HUES6 (cell line): ENCODE data around the gene DMD.

Experiments
- H3K27ac ChIP-seq: 2 replicates; pipeline ENCODE4 v1.7.0; 2013; ENCODE audit warnings: low read depth, mild to moderate bottlenecking, low read length, inconsistent platforms
- H3K27me3 ChIP-seq: 2 replicates; pipeline ENCODE4 v1.6.1; 2013; ENCODE audit warnings: low read length; ENCODE audit not compliant: control insufficient read depth, insufficient read depth
- H3K36me3 ChIP-seq: 2 replicates; pipeline ENCODE4 v1.6.1; 2013; ENCODE audit warnings: low read length; ENCODE audit not compliant: control insufficient read depth, insufficient read depth
- H3K4me1 ChIP-seq: 2 replicates; pipeline ENCODE4 v1.6.1; 2013; ENCODE audit warnings: low read length; ENCODE audit not compliant: control insufficient read depth, insufficient read depth
- H3K4me3 ChIP-seq: 2 replicates; pipeline ENCODE4 v1.5.1; 2013; ENCODE audit warnings: low read depth, low read length
- H3K9ac ChIP-seq: one replicate; pipeline ENCODE4 v1.6.1; 2013; ENCODE audit warnings: mild to moderate bottlenecking, low read length
- H3K9me3 ChIP-seq: 2 replicates; pipeline ENCODE4 v1.6.1; 2013; ENCODE audit warnings: low read depth, low read length; ENCODE audit not compliant: control insufficient read depth, insufficient read depth

The DMD gene

DNA sequence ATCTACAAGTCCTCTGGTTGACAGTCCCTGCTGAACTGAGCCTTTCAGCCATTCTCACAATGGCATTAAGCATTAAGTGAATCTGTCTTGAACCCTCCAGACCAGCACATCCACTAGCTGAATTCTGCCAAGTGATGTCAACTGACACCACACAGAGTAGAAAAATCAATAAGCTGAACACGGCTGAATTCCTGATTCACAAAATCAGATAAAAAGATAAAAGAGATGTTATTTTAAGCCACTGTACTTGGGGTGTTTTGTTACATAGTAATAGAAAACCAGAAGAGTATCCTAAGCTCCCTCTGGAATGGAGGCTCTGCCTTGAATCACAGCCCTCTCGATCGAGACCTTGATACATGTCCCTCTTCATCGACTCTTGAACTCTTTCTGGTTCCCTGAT lies 336.5 kb downstream of the DMD start:
- peaks cover 19% of the 10 kb centered on the region for H3K4me1 ChIP-seq
- H3K9me3 ChIP-seq = no peaks in the 10 kb centered on the region

DNA sequence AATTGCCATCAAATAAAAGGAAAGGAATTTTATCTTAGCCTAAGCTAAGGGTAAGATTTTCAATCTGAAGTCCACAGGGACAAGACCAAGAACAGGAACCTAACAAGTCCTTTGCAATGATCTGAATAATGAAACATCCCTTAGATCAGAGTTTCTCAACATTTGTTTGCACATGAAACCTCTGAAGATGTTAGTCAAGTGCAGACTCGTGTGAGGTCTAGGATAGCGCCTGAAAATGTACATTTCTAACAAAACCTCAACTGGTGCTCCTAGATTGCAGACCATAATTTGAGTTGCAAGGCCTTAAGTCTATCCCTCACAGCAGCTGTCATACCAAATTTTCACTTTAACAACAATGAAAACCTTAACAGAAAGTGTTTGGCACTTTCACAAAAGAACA lies 337.6 kb downstream of the DMD start:
- no peak overlapping the region for H3K4me3 ChIP-seq
- no peak overlapping the region for H3K9ac ChIP-seq
- H3K9me3 ChIP-seq = no peaks in the 10 kb centered on the region
- H3K4me1 ChIP-seq = peaks cover 21% of the 10 kb centered on the region
- no peak overlapping the region for H3K27ac ChIP-seq
- peaks cover 6% of the 10 kb centered on the region; the same call in 1 of the 2 replicates for H3K27me3 ChIP-seq
- H3K36me3 ChIP-seq = no peaks in the 10 kb centered on the region

More for the DNA sequence above, 336.5 kb downstream of the DMD start:
- H3K9ac ChIP-seq = no peak overlapping the region
- no peak overlapping the region for H3K27ac ChIP-seq
- no peaks in the 10 kb centered on the region for H3K36me3 ChIP-seq
- H3K27me3 ChIP-seq = peaks cover 6% of the 10 kb centered on the region; the same call in 1 of the 2 replicates
- no peak overlapping the region for H3K4me3 ChIP-seq

- H3K9me3 ChIP-seq = no peaks in the 10 kb centered on the region
- peaks cover 17% of the 10 kb centered on the region; the same call in 1 of the 2 replicates for H3K4me1 ChIP-seq
- no peak overlapping the region for H3K27ac ChIP-seq
- no peaks in the 10 kb centered on the region for H3K36me3 ChIP-seq
- H3K27me3 ChIP-seq = peaks cover 6% of the 10 kb centered on the region; the same call in 1 of the 2 replicates
- no peak overlapping the region for H3K9ac ChIP-seq
- H3K4me3 ChIP-seq = no peak overlapping the region
These were observed 339.7 kb downstream of the DMD start for GRCh38 chrX:32871636-32872035.

- no peak overlapping the region for H3K4me3 ChIP-seq
- H3K9me3 ChIP-seq = no peaks in the 10 kb centered on the region
- peaks cover 17% of the 10 kb centered on the region; the same call in 1 of the 2 replicates for H3K4me1 ChIP-seq
- H3K27ac ChIP-seq = no peak overlapping the region
- peaks cover 6% of the 10 kb centered on the region; the same call in 1 of the 2 replicates for H3K27me3 ChIP-seq
- no peak overlapping the region for H3K9ac ChIP-seq
- no peaks in the 10 kb centered on the region for H3K36me3 ChIP-seq
These were observed 342.8 kb downstream of the DMD start for GRCh38 chrX:32868524-32868895.

DNA sequence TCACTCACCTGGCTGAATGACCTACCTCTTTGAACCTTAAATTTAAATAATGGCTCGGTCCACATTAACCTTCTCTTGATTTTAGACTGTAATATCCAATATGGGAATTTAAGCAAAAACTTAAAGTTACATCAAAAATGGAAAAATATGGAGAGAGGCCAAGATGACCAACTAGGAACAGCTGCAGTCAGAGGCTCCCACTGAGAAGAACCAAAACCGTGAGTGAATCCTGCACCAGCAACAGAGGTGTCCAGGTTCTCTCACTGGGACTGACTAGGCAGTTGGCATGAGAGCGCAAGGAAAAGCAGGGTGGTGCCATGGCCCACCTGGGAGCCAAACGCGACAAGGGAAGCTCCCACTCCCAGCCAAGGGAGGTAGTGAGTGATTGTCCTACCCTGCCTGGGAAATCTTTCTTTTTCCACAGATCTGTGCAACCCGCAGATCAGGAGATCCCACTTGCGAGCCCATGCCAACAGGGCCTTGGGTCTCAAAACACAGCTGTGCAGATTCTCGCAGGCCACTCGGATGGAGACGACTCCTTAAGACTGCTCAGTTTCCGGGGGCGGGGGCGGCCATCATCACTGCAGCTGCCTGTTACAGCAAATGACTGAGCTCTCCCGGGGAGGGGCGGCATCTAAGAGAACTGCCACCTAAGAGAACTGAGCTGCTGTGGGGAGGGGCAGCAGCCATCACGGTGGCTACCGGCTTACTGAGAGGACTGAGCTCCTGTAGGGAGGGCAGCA lies 343.4 kb downstream of the DMD start:
- H3K9me3 ChIP-seq = no peaks in the 10 kb centered on the region
- no peaks in the 10 kb centered on the region for H3K36me3 ChIP-seq
- peaks cover 6% of the 10 kb centered on the region; the same call in 1 of the 2 replicates for H3K27me3 ChIP-seq
- peaks cover 17% of the 10 kb centered on the region; the same call in 1 of the 2 replicates for H3K4me1 ChIP-seq
- no peak overlapping the region for H3K9ac ChIP-seq
- H3K27ac ChIP-seq = no peak overlapping the region
- no peak overlapping the region for H3K4me3 ChIP-seq

GRCh38 chrX:32852203-32852602 lies 359.1 kb downstream of the DMD start:
- Histone ChIP-seq H3K36me3 (no peaks in the 10 kb centered on the region), H3K27me3 (no peaks in the 10 kb centered on the region; the same call in 1 of the 2 replicates), H3K4me1 (no peaks in the 10 kb centered on the region), H3K9ac (no peak overlapping the region), H3K27ac (no peak overlapping the region), H3K4me3 (no peak overlapping the region), H3K9me3 (peaks cover 4% of the 10 kb centered on the region; the same call in 1 of the 2 replicates)

GRCh38 chrX:32851556-32851955 lies 359.8 kb downstream of the DMD start:
- Histone ChIP-seq H3K27me3 (no peaks in the 10 kb centered on the region; the same call in 1 of the 2 replicates), H3K4me1 (no peaks in the 10 kb centered on the region), H3K27ac (no peak overlapping the region), H3K4me3 (no peak overlapping the region), H3K9ac (no peak overlapping the region), H3K36me3 (no peaks in the 10 kb centered on the region), H3K9me3 (peaks cover 4% of the 10 kb centered on the region; the same call in 1 of the 2 replicates)

- Histone ChIP-seq H3K4me3 (no peak overlapping the region), H3K9ac (no peak overlapping the region), H3K4me1 (no peaks in the 10 kb centered on the region), H3K9me3 (no peaks in the 10 kb centered on the region), H3K27me3 (no peaks in the 10 kb centered on the region; the same call in 1 of the 2 replicates), H3K36me3 (no peaks in the 10 kb centered on the region), H3K27ac (no peak overlapping the region)
These were observed 363.4 kb downstream of the DMD start for GRCh38 chrX:32847921-32848320.

DNA sequence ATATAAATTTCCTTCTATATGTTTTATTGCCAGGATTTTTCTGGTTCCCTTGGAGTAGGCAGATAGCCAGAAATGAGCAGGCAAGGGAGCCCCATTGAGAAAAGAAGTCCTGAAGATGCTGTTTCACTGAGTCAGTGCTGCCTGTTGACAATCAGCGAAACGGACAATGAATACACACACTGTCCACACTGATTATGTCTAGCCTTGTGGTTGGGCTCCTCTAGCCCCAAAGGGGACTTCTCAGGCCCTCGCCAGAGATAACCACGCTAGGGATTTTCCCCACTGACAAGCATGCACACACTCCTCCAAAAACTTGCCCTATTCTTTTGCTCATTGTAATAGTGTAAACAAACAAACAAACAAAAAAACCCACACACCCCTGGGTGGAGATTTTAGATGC lies 369.3 kb downstream of the DMD start:
- H3K9ac ChIP-seq = no peak overlapping the region
- H3K4me1 ChIP-seq = no peaks in the 10 kb centered on the region

GRCh38 chrX:32839781-32840180 lies 371.6 kb downstream of the DMD start:
- Histone ChIP-seq H3K27ac (no peak overlapping the region), H3K27me3 (no peaks in the 10 kb centered on the region; the same call in 1 of the 2 replicates)

More for the DNA sequence above, 369.3 kb downstream of the DMD start:
- Histone ChIP-seq H3K4me3 (no peak overlapping the region), H3K27me3 (no peaks in the 10 kb centered on the region; the same call in 1 of the 2 replicates), H3K36me3 (no peaks in the 10 kb centered on the region), H3K9me3 (no peaks in the 10 kb centered on the region), H3K27ac (no peak overlapping the region)

GRCh38 chrX:32825009-32825408 lies 386.3 kb downstream of the DMD start:
- Histone ChIP-seq H3K27me3 (no peaks in the 10 kb centered on the region; the same call in 1 of the 2 replicates), H3K27ac (no peak overlapping the region), H3K9ac (no peak overlapping the region), H3K36me3 (no peaks in the 10 kb centered on the region; the same call in 1 of the 2 replicates), H3K4me1 (no peaks in the 10 kb centered on the region), H3K9me3 (no peaks in the 10 kb centered on the region), H3K4me3 (no peak overlapping the region)

More at GRCh38 chrX:32839781-32840180, 371.6 kb downstream of the DMD start:
- Histone ChIP-seq H3K36me3 (no peaks in the 10 kb centered on the region), H3K4me3 (no peak overlapping the region), H3K4me1 (no peaks in the 10 kb centered on the region), H3K9ac (no peak overlapping the region), H3K9me3 (no peaks in the 10 kb centered on the region)
